Measurements from ENCODE around the gene INTS3. TPM values are rescaled to one million over a fixed set of nuclear protein-coding genes. Genes with fewer than 3 reads are reported as not detected.
A peak's percentile ranks its signal among the peaks of the same experiment; 100 is the strongest.

The INTS3 gene
- total and polyA plus RNA-seq, 9 of the 15 experiments (the other 6 are each of a cell fraction or from before 2014, with no cell fraction given): 6.3 to 24.1 (median 14.3) TPM

- TF ChIP-seq BRD4 (IDR thresholded peaks at IDR 0.05): no peak
- no peak for TF ChIP-seq KHSRP (IDR thresholded peaks at IDR 0.05)
- no peak for TF ChIP-seq ZNF217 (CRISPR knock-in tag; IDR thresholded peaks at IDR 0.05)
- TF ChIP-seq GATAD2B (IDR thresholded peaks at IDR 0.05; ENCODE audit: borderline replicate concordance): no peak
Observed at GRCh38 chr1:153801786-153802697, 74.2 kb downstream of the INTS3 start (continued).

- peaks cover 12 to 20% of the 10 kb centered on the region in 2 experiments; a peak in 4 of 5 replicates for H3K4me1 ChIP-seq (replicated peaks in 1 of 2; ENCODE audit: control insufficient read depth in 2 of 2, insufficient read depth in 2 of 2, low read length in 2 of 2)
- no peaks in the 10 kb centered on the region for H3K79me2 ChIP-seq (ENCODE audit: control insufficient read depth, insufficient read depth, low read length)
- H3K9me1 ChIP-seq (ENCODE audit: control insufficient read depth, insufficient read depth, low read length): no peaks in the 10 kb centered on the region
- in situ Hi-C loops (cut with MboI) (no loop called here), intact Hi-C loops (cut with micrococcal nuclease) (no loop called here)
- no peak for TF ChIP-seq EHMT2 (IDR thresholded peaks at IDR 0.05)
- no peak for TF ChIP-seq CC2D1A (IDR thresholded peaks at IDR 0.05)
- TF ChIP-seq ZNF263 (CRISPR knock-in tag; IDR thresholded peaks at IDR 0.05; ENCODE audit: borderline replicate concordance): 0 out of 2 replicates have a peak, but pooled peaks have one; percentile 30
- TF ChIP-seq ELK1 (CRISPR knock-in tag; IDR thresholded peaks at IDR 0.05): no peak
- TF ChIP-seq ZNF224 (CRISPR knock-in tag; IDR thresholded peaks at IDR 0.05): no peak
- no peak for TF ChIP-seq SRSF9 (IDR thresholded peaks at IDR 0.05; ENCODE audit: borderline replicate concordance, low read depth, low read length)
- TF ChIP-seq TGIF2 (CRISPR knock-in tag; IDR thresholded peaks at IDR 0.05): no peak
- no peak for TF ChIP-seq ILF3 (IDR thresholded peaks at IDR 0.05; ENCODE audit: borderline replicate concordance)
- no peak for TF ChIP-seq KAT7 (CRISPR knock-in tag; IDR thresholded peaks at IDR 0.05; ENCODE audit: borderline replicate concordance)
- no peak for TF ChIP-seq HMGN3 (IDR thresholded peaks at IDR 0.05; ENCODE audit: borderline replicate concordance, extremely low read depth, insufficient read length, low read depth, low read length)
- no peak for TF ChIP-seq KDM1A (IDR thresholded peaks at IDR 0.05)
- TF ChIP-seq E2F4 (CRISPR knock-in tag; IDR thresholded peaks at IDR 0.05; ENCODE audit: low read depth): no peak
- 0 out of 2 replicates have a peak, but pooled peaks have one; percentile 39 for TF ChIP-seq SPI1 (IDR thresholded peaks at IDR 0.05; ENCODE audit: borderline replicate concordance, low read depth, low read length)
- no peak for TF ChIP-seq PHF8 (IDR thresholded peaks at IDR 0.05; ENCODE audit: borderline replicate concordance, low read length)
- no peak for TF ChIP-seq POLR2G (IDR thresholded peaks at IDR 0.05; ENCODE audit: low read depth, low read length)
- ChIA-PET CTCF (ENCODE audit: low intra/inter-chr PET ratio) (no interaction called here), POLR2A (interaction anchor here (1.4 to 1.6 kb wide), 2 partner anchors 10 to 13 kb away, joined by 3 to 7 read pairs; no protein-coding TSS in a partner anchor)
- FAIRE-seq (peak; percentile 72), ATAC-seq (no peak), DNase-seq (ENCODE audit: extremely low read depth in 1 of 4, low spot score in 3 of 4) (no peak)
- peaks cover 19% of the 10 kb centered on the region; the same call in 2 of the 3 replicates for H3K36me3 ChIP-seq (ENCODE audit: control insufficient read depth, insufficient read depth, low read length)
- no peak overlapping the region for H3K27ac ChIP-seq (ENCODE audit: extremely low read depth, low read depth, low read length)
- no TSS peak for BruUV-seq (replicated peaks)
- no peaks in the 10 kb centered on the region for H3K27me3 ChIP-seq (ENCODE audit: control insufficient read depth in 2 of 2, insufficient read depth in 2 of 2, low read length in 2 of 2)
- H3K4me2 ChIP-seq (ENCODE audit: insufficient read depth, low read length): no peak overlapping the region
- H2AFZ ChIP-seq (ENCODE audit: low read depth, low read length): no peak overlapping the region
- H3K9me3 ChIP-seq (replicated peaks; ENCODE audit: control insufficient read depth, insufficient read depth, low read depth, low read length): no peaks in the 10 kb centered on the region
- no peak overlapping the region for H3K4me3 ChIP-seq
- WGBS (ENCODE audit: insufficient coverage, low coverage, missing lambda C conversion rate): 37% methylated on average over 3 of the region's 3 CpGs
- H4K20me1 ChIP-seq (replicated peaks; ENCODE audit: control insufficient read depth, insufficient read depth, low read length): no peaks in the 10 kb centered on the region
- no peak overlapping the region for H3K9ac ChIP-seq (ENCODE audit: insufficient read depth in 1 of 2, low read depth in 2 of 2, low read length in 2 of 2)
Observed at GRCh38 chr1:153803470-153804056, 75.7 kb downstream of the INTS3 start.

Measured in K562 (cell line).